ENCODE results near the gene WNK3.

Gene WNK3

GRCh38 chrX:54237014-54237413 is 120.8 kb downstream of the WNK3 start:
- no peak for DNase-seq
- no peak for TF ChIP-seq CTCF (IDR thresholded peaks at IDR 0.05; ENCODE audit: low read depth, low read length, missing control alignments)

GRCh38 chrX:54230435-54231148 is 127.3 kb downstream of the WNK3 start:
- Histone ChIP-seq H3K27me3 (replicated peaks) (no peaks in the 10 kb centered on the region), H3K4me3 (ENCODE audit: low read depth, low read length) (no peak overlapping the region), H3K27ac (no peak overlapping the region), H3K36me3 (replicated peaks) (no peaks in the 10 kb centered on the region)
- no peak for TF ChIP-seq CTCF (IDR thresholded peaks at IDR 0.05; ENCODE audit: low read depth, low read length, missing control alignments)
- in situ Hi-C loops (cut with HindIII; ENCODE audit: low pct_ligation_motif_present, low sequenced_read_pairs) = no loop called here
- DNase-seq = no peak

More at GRCh38 chrX:54237014-54237413, 120.8 kb downstream of the WNK3 start:
- H3K36me3 ChIP-seq (replicated peaks) = no peaks in the 10 kb centered on the region
- no peaks in the 10 kb centered on the region for H3K27me3 ChIP-seq (replicated peaks)
- no peak overlapping the region for H3K27ac ChIP-seq
- in situ Hi-C loops (cut with HindIII; ENCODE audit: low pct_ligation_motif_present, low sequenced_read_pairs) = no loop called here
- no peak overlapping the region for H3K4me3 ChIP-seq (ENCODE audit: low read depth, low read length)

GRCh38 chrX:54223581-54223980 is 134.3 kb downstream of the WNK3 start:
- H3K36me3 ChIP-seq (replicated peaks) = no peaks in the 10 kb centered on the region
- TF ChIP-seq CTCF (IDR thresholded peaks at IDR 0.05; ENCODE audit: low read depth, low read length, missing control alignments) = no peak
- in situ Hi-C loops (cut with HindIII; ENCODE audit: low pct_ligation_motif_present, low sequenced_read_pairs) = no loop called here
- no peak overlapping the region for H3K27ac ChIP-seq
- H3K4me3 ChIP-seq (ENCODE audit: low read depth, low read length) = no peak overlapping the region
- H3K27me3 ChIP-seq (replicated peaks) = no peaks in the 10 kb centered on the region
- no peak for DNase-seq

- Histone ChIP-seq H3K36me3 (replicated peaks) (no peaks in the 10 kb centered on the region), H3K27ac (no peak overlapping the region), H3K4me3 (ENCODE audit: low read depth, low read length) (no peak overlapping the region), H3K27me3 (replicated peaks) (no peaks in the 10 kb centered on the region)
- DNase-seq = no peak
- no peak for TF ChIP-seq CTCF (IDR thresholded peaks at IDR 0.05; ENCODE audit: low read depth, low read length, missing control alignments)
- in situ Hi-C loops (cut with HindIII; ENCODE audit: low pct_ligation_motif_present, low sequenced_read_pairs) = no loop called here
Observed at GRCh38 chrX:54213603-54214002, 144.2 kb downstream of the WNK3 start.

- Histone ChIP-seq H3K27me3 (replicated peaks) (no peaks in the 10 kb centered on the region), H3K4me3 (ENCODE audit: low read depth, low read length) (no peak overlapping the region), H3K36me3 (replicated peaks) (no peaks in the 10 kb centered on the region), H3K27ac (no peak overlapping the region)
- no peak for TF ChIP-seq CTCF (IDR thresholded peaks at IDR 0.05; ENCODE audit: low read depth, low read length, missing control alignments)
- DNase-seq = peak; percentile 70
- in situ Hi-C loops (cut with HindIII; ENCODE audit: low pct_ligation_motif_present, low sequenced_read_pairs) = no loop called here
Observed at GRCh38 chrX:54208531-54208930, 149.3 kb downstream of the WNK3 start.

GRCh38 chrX:54198262-54198661 is 159.6 kb downstream of the WNK3 start:
- no peaks in the 10 kb centered on the region for H3K36me3 ChIP-seq (replicated peaks)
- H3K27ac ChIP-seq = no peak overlapping the region
- DNase-seq = no peak
- no peak for TF ChIP-seq CTCF (IDR thresholded peaks at IDR 0.05; ENCODE audit: low read depth, low read length, missing control alignments)
- H3K27me3 ChIP-seq (replicated peaks) = no peaks in the 10 kb centered on the region
- in situ Hi-C loops (cut with HindIII; ENCODE audit: low pct_ligation_motif_present, low sequenced_read_pairs) = no loop called here
- no peak overlapping the region for H3K4me3 ChIP-seq (ENCODE audit: low read depth, low read length)
